HepG2 (cell line): ENCODE results near the gene CPZ. TPM values are rescaled to one million over a fixed set of nuclear protein-coding genes. Genes with fewer than 3 reads are reported as not detected.

Experiments used
- ATAC-seq: fragments of 200-7000 bp; cut with Tn5 transposase; 3 replicates; pipeline ENCODE4 v1.9.1; 2020; ENCODE audit warnings: mild to moderate bottlenecking, moderate library complexity
- BruUV-seq: library from RNA; stranded (reverse); fragments of 400-500 nt; replicated peaks from 2 replicates; lab custom pipeline; 2021; lab: Mats Ljungman, UMichigan
- CTCF ChIA-PET: fragments of 300-600 bp; formaldehyde crosslinking; extraction: SDS; loops from one replicate; lab custom pipeline; 2021; ENCODE audit warnings: low total read pairs, inconsistent platforms, low intra/inter-chr PET ratio; lab: Yijun Ruan, JAX
- POLR2A ChIA-PET: fragments of 350-600 bp; sonication (Branson Sonifier 250); formaldehyde crosslinking; loops from one replicate; lab custom pipeline; 2020; ENCODE audit warnings: antibody characterized with exemption, inconsistent platforms; lab: Yijun Ruan, JAX
- DNase-seq: peaks from one replicate; pipeline ENCODE4 v3.0.0-alpha.2; 2015; ENCODE audit warnings: low spot score
- FAIRE-seq: peaks from 3 replicates; lab custom pipeline; 2011; peaks lifted over from hg19 to GRCh38; lab: Jason Lieb, UNC
- H2AFZ ChIP-seq: one replicate; pipeline ENCODE4 v1.6.1; 2011; ENCODE audit warnings: low read length, inconsistent platforms
- H3K27ac ChIP-seq: fragments of 300-600 bp; 3 replicates; pipeline ENCODE4 v1.8.0; 2011; ENCODE audit warnings: mixed run types, mild to moderate bottlenecking, mixed read lengths, low read length, inconsistent platforms; ENCODE audit not compliant: insufficient read depth; ENCODE audit errors: extremely low read length
- H3K27me3 ChIP-seq, 2 experiments: fragments of 200-600 bp in 1 of 2; 2 replicates in 1 of 2; 3 replicates in 1 of 2; pipeline versions ENCODE4 v1.6.0 to v1.8.0; 2011; ENCODE audit warnings: low read length in 2 of 2, mild to moderate bottlenecking in 2 of 2, moderate library complexity in 2 of 2, inconsistent platforms in 1 of 2; ENCODE audit not compliant: insufficient read depth in 2 of 2, control insufficient read depth in 1 of 2
- H3K36me3 ChIP-seq, 2 experiments: fragments of 200-600 bp in 1 of 2; replicated peaks in 1 of 2; 2 replicates in 1 of 2; 3 replicates in 1 of 2; pipeline versions ENCODE4 v1.5.1 to v1.8.0; 2011; ENCODE audit warnings: low read length in 2 of 2, inconsistent platforms in 1 of 2; ENCODE audit not compliant: insufficient read depth in 2 of 2, control insufficient read depth in 1 of 2
- H3K4me1 ChIP-seq: 2 replicates; pipeline ENCODE4 v1.5.1; 2012; ENCODE audit warnings: low read length, inconsistent platforms; ENCODE audit not compliant: insufficient read depth
- H3K4me2 ChIP-seq: 2 replicates; pipeline ENCODE4 v1.6.0; 2011; ENCODE audit warnings: low read depth, low read length, inconsistent platforms
- H3K4me3 ChIP-seq, 3 experiments: fragments of 200-600 bp in 1 of 3; sonication (generic), shearing (Covaris generic) in 1 of 3; replicated peaks in 1 of 3; 2 replicates each; pipeline ENCODE4 v1.5.1; 2011 to 2016; ENCODE audit warnings: low read length in 3 of 3, inconsistent platforms in 2 of 3, low read depth in 2 of 3, mild to moderate bottlenecking in 2 of 3, control low read depth in 1 of 3, mixed read lengths in 1 of 3; ENCODE audit not compliant: insufficient read depth in 1 of 3
- H3K79me2 ChIP-seq: one replicate; pipeline ENCODE4 v1.6.1; 2011; ENCODE audit warnings: low read length, inconsistent platforms; ENCODE audit not compliant: insufficient read depth
- H3K9ac ChIP-seq: 2 replicates; pipeline ENCODE4 v1.6.0; 2011; ENCODE audit warnings: mild to moderate bottlenecking, low read depth, low read length, inconsistent platforms; ENCODE audit not compliant: insufficient read depth
- H3K9me3 ChIP-seq: 2 replicates; pipeline ENCODE4 v1.5.1; 2012; ENCODE audit warnings: mild to moderate bottlenecking, low read length
- H4K20me1 ChIP-seq: 2 replicates; pipeline ENCODE4 v1.6.0; 2011; ENCODE audit warnings: inconsistent platforms, mild to moderate bottlenecking, low read length, moderate library complexity; ENCODE audit not compliant: insufficient read depth
- BCL3 ChIP-seq: sonication (generic); formaldehyde crosslinking; IDR thresholded peaks from 2 replicates; pipeline ENCODE4 v1.5.1; 2020; ENCODE audit warnings: mild to moderate bottlenecking, missing genetic modification reagents, moderate library complexity
- CCAR2 ChIP-seq: fragments of 200-400 bp; formaldehyde crosslinking; optimal IDR thresholded peaks from 2 replicates; pipeline ENCODE3; 2018; ENCODE audit warnings: low read depth, mild to moderate bottlenecking, low read length, moderate library complexity
- FOXK2 ChIP-seq: fragments of 450-650 bp; IDR thresholded peaks from 2 replicates; pipeline ENCODE4 v1.6.1; 2016
- FOXP1 ChIP-seq, 2 experiments: fragments of 450-650 bp in 1 of 2; IDR thresholded peaks; 2 replicates each; pipeline ENCODE4 v1.6.1; 2017 to 2018; ENCODE audit warnings: antibody characterized with exemption in 1 of 2
- FUBP1 ChIP-seq: sonication (generic); formaldehyde crosslinking; IDR thresholded peaks from 2 replicates; pipeline ENCODE4 v1.5.1; 2020; ENCODE audit warnings: missing genetic modification reagents, mild to moderate bottlenecking, borderline replicate concordance
- HOXA7 ChIP-seq: sonication (generic); formaldehyde crosslinking; IDR thresholded peaks from 2 replicates; pipeline ENCODE4 v1.8.1; 2022; ENCODE audit warnings: mild to moderate bottlenecking, missing genetic modification reagents, moderate library complexity
- NBN ChIP-seq: fragments of 450-650 bp; conservative IDR thresholded peaks from 2 replicates; pipeline ENCODE4 v1.6.1; 2017
- ZFP62 ChIP-seq: sonication (generic); formaldehyde crosslinking; IDR thresholded peaks from 2 replicates; pipeline ENCODE4 v1.4.0; 2020; ENCODE audit warnings: missing genetic modification reagents
- ZKSCAN5 ChIP-seq: sonication (generic); formaldehyde crosslinking; IDR thresholded peaks from 2 replicates; pipeline ENCODE4 v1.5.1; 2020; ENCODE audit warnings: mild to moderate bottlenecking, missing genetic modification reagents
- ZNF253 ChIP-seq: sonication (generic); formaldehyde crosslinking; IDR thresholded peaks from 2 replicates; pipeline ENCODE4 v1.8.0; 2022; ENCODE audit warnings: mild to moderate bottlenecking, missing genetic modification reagents, borderline replicate concordance
- ZNF713 ChIP-seq: sonication (generic); formaldehyde crosslinking; IDR thresholded peaks from 2 replicates; pipeline ENCODE4 v1.4.0; 2020; ENCODE audit warnings: mild to moderate bottlenecking, missing genetic modification reagents
- WGBS: methylation state at CpG from one replicate; pipeline ENCODE4 v1.1.6; 2017; ENCODE audit warnings: low lambda C conversion rate; 5-methylcytosine and 5-hydroxymethylcytosine counted together
- in situ Hi-C: cut with HindIII; loops from 2 replicates; pipeline ENCODE4 v1.10.0; 2017; ENCODE audit warnings: low pct_unique_long_range_greater_than_20kb; ENCODE audit not compliant: extremely low pct_ligation_motif_present
- intact Hi-C: fragments of 100-400 bp; cut with micrococcal nuclease; formaldehyde crosslinking; loops from one replicate; pipeline ENCODE4 v1.10.0; 2022; ENCODE audit not compliant: unreplicated experiment
- polyA plus RNA-seq, 8 experiments: library from polyadenylated mRNA; depleted of rRNA in 3 of 8; stranded (reverse) in 7 of 8; unstranded in 1 of 8; fragments of >200 nt; fragmentation: Illumina TruSeq in 4 of 8; extraction: Trizol in 4 of 8; gene quantifications; 2 replicates each; pipeline versions ENCODE4 v1.2.1 to v1.2.3, GENCODE V29; 2011 to 2016; ENCODE audit warnings: low read depth in 4 of 8, missing spikeins in 1 of 8, mixed read lengths in 1 of 8; ENCODE audit not compliant: insufficient read depth in 1 of 8
- total RNA-seq, 5 experiments: library from RNA; depleted of rRNA; stranded (reverse); fragments of >200 nt; fragmentation: Illumina TruSeq; extraction: Trizol; gene quantifications; 2 replicates each; pipeline ENCODE4 v1.2.3, GENCODE V29; 2016; ENCODE audit warnings: low read depth in 1 of 5
- TF ChIP-seq, protein P1 (sequence below): IDR thresholded peaks from 2 replicates; pipeline ENCODE4 v1.6.1; 2012; ENCODE audit warnings: low read depth, low read length, improper control_type of control experiment
- TF ChIP-seq, protein P2 (sequence below): sonication (generic); formaldehyde crosslinking; IDR thresholded peaks from 2 replicates; pipeline ENCODE4 v1.5.0; 2020; ENCODE audit warnings: mild to moderate bottlenecking, low read depth, missing genetic modification reagents, borderline replicate concordance
- TF ChIP-seq, protein P3 (sequence below): sonication (generic); formaldehyde crosslinking; IDR thresholded peaks from 2 replicates; pipeline ENCODE4 v1.8.1; 2023; ENCODE audit warnings: mild to moderate bottlenecking, missing genetic modification reagents

Gene CPZ
- total and polyA plus RNA-seq, 2 of the 13 experiments (the other 11 are each of a cell fraction or from before 2014, with no cell fraction given): 0.58 to 0.61 TPM

DNA sequence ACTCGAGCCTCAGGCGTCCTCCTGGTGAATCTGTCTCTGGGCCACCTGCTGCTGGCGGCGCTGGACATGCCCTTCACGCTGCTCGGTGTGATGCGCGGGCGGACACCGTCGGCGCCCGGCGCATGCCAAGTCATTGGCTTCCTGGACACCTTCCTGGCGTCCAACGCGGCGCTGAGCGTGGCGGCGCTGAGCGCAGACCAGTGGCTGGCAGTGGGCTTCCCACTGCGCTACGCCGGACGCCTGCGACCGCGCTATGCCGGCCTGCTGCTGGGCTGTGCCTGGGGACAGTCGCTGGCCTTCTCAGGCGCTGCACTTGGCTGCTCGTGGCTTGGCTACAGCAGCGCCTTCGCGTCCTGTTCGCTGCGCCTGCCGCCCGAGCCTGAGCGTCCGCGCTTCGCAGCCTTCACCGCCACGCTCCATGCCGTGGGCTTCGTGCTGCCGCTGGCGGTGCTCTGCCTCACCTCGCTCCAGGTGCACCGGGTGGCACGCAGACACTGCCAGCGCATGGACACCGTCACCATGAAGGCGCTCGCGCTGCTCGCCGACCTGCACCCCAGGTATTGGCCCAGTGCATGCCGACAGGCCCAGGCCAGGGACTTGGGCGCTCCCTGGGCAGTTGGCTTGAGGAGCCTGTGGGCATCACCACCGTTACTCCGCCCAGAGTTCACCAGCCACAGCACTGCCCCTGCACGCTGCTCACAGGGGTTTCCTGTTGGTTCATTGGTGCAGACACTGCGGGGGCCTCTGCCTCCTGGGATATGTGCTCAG is 11.3 kb upstream of the CPZ start:
- Histone ChIP-seq H3K36me3 (no peaks in the 10 kb centered on the region), H3K9ac (no peak overlapping the region), H3K4me1 (no peaks in the 10 kb centered on the region), H3K4me3 (no peak overlapping the region), H2AFZ (no peak overlapping the region), H3K27ac (no peak overlapping the region), H3K4me2 (no peak overlapping the region), H4K20me1 (0 out of 2 replicates have a peak, but pooled peaks cover 3% of the 10 kb centered on the region), H3K27me3 (peaks cover 2 to 6% of the 10 kb centered on the region in 2 experiments; a peak in 1 of 5 replicates), H3K79me2 (no peaks in the 10 kb centered on the region), H3K9me3 (no peaks in the 10 kb centered on the region)
- POLR2A ChIA-PET: no interaction called here
- in situ Hi-C loops: no loop called here
- intact Hi-C loops: no loop called here
- no TSS peak for BruUV-seq
- WGBS: 87% methylated on average over 28 of the region's 66 CpGs
- CTCF ChIA-PET: no interaction called here
- TF ChIP-seq, protein P1, sequence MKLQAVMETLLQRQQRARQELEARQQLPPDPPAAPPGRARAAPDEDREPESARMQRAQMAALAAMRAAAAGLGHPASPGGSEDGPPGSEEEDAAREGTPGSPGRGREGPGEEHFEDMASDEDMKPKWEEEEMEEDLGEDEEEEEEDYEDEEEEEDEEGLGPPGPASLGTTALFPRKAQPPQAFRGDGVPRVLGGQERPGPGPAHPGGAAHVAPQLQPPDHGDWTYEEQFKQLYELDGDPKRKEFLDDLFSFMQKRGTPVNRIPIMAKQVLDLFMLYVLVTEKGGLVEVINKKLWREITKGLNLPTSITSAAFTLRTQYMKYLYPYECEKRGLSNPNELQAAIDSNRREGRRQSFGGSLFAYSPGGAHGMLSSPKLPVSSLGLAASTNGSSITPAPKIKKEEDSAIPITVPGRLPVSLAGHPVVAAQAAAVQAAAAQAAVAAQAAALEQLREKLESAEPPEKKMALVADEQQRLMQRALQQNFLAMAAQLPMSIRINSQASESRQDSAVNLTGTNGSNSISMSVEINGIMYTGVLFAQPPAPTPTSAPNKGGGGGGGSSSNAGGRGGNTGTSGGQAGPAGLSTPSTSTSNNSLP: no peak
- no peak for TF ChIP-seq CCAR2
- no peak for TF ChIP-seq HOXA7
- TF ChIP-seq, protein P2, sequence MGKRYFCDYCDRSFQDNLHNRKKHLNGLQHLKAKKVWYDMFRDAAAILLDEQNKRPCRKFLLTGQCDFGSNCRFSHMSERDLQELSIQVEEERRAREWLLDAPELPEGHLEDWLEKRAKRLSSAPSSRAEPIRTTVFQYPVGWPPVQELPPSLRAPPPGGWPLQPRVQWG (CRISPR knock-in tag): no peak
- TF ChIP-seq ZKSCAN5 (CRISPR knock-in tag): no peak
- no peak for TF ChIP-seq ZNF713
- TF ChIP-seq FOXK2: no peak
- no peak for TF ChIP-seq NBN
- TF ChIP-seq ZFP62: no peak
- TF ChIP-seq, protein P3, sequence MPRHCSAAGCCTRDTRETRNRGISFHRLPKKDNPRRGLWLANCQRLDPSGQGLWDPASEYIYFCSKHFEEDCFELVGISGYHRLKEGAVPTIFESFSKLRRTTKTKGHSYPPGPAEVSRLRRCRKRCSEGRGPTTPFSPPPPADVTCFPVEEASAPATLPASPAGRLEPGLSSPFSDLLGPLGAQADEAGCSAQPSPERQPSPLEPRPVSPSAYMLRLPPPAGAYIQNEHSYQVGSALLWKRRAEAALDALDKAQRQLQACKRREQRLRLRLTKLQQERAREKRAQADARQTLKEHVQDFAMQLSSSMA (CRISPR knock-in tag): no peak
- TF ChIP-seq FUBP1: no peak
- TF ChIP-seq ZNF253: no peak
- TF ChIP-seq FOXP1 (IDR thresholded peaks at IDR 0.05): no peak
- no peak for TF ChIP-seq FOXP1 (CRISPR knock-in tag; IDR thresholded peaks at IDR 0.05)
- TF ChIP-seq BCL3 (CRISPR knock-in tag): no peak
- DNase-seq: no peak
- FAIRE-seq: no peak
- no peak for ATAC-seq
